SK-N-SH (cell line): ENCODE data around the gene GBX1. TPM values are rescaled to one million over a fixed set of nuclear protein-coding genes. Genes with fewer than 3 reads are reported as not detected.

ENCODE experiments used
- CTCF ChIA-PET: fragments of 300-600, 350-600 bp; formaldehyde crosslinking; extraction: SDS; loops from one replicate; lab custom pipeline; 2021; lab: Yijun Ruan, JAX
- POLR2A ChIA-PET: fragments of 350-600 bp; sonication (Branson Sonifier 250); formaldehyde crosslinking; extraction: SDS; loops from one replicate; lab custom pipeline; 2020; ENCODE audit warnings: antibody characterized with exemption, inconsistent platforms; lab: Yijun Ruan, JAX
- DNase-seq: peaks from one replicate; pipeline ENCODE4 v3.0.0; 2012
- H2AFZ ChIP-seq: fragments of 200-600 bp; sonication (generic); 2 replicates; pipeline ENCODE4 v1.8.1; 2016; ENCODE audit warnings: antibody characterized with exemption, mild to moderate bottlenecking, low read depth
- H3F3A ChIP-seq: fragments of 200-600 bp; sonication (generic); replicated peaks from 2 replicates; pipeline ENCODE3; 2016; ENCODE audit warnings: antibody characterized with exemption, mild to moderate bottlenecking; ENCODE audit not compliant: insufficient read depth
- H3K27ac ChIP-seq, 2 experiments: fragments of 200-500 bp in 1 of 2; fragments of 200-600 bp in 1 of 2; sonication (Bioruptor generic) in 1 of 2; sonication (generic), shearing (Covaris generic) in 1 of 2; 2 replicates each; pipeline versions ENCODE4 v1.5.1 to v1.6.1; 2014 to 2016; ENCODE audit warnings: low read depth in 2 of 2, inconsistent platforms in 1 of 2, low read length in 1 of 2, mild to moderate bottlenecking in 1 of 2, mixed read lengths in 1 of 2
- H3K27me3 ChIP-seq: fragments of 200-600 bp; sonication (generic), shearing (Covaris generic); 2 replicates; pipeline ENCODE4 v1.6.1; 2016; ENCODE audit warnings: mixed run types; ENCODE audit not compliant: insufficient read depth
- H3K36me3 ChIP-seq, 2 experiments: fragments of 200-500 bp in 1 of 2; fragments of 200-600 bp in 1 of 2; sonication (Bioruptor generic) in 1 of 2; sonication (generic) in 1 of 2; replicated peaks in 1 of 2; 2 replicates each; pipeline versions ENCODE3 to v1.5.1; 2014 to 2016; ENCODE audit warnings: low read length in 1 of 2, mild to moderate bottlenecking in 1 of 2; ENCODE audit not compliant: insufficient read depth in 2 of 2, control insufficient read depth in 1 of 2
- H3K4me1 ChIP-seq, 2 experiments: fragments of 200-500 bp in 1 of 2; fragments of 200-600 bp in 1 of 2; sonication (Bioruptor generic) in 1 of 2; sonication (generic), shearing (Covaris generic) in 1 of 2; 2 replicates each; pipeline versions ENCODE4 v1.5.1 to v1.6.1; 2014 to 2016; ENCODE audit warnings: low read depth in 1 of 2, low read length in 1 of 2, mixed run types in 1 of 2; ENCODE audit not compliant: insufficient read depth in 2 of 2, control insufficient read depth in 1 of 2
- H3K4me2 ChIP-seq: fragments of 200-600 bp; sonication (generic), shearing (Covaris generic); 2 replicates; pipeline ENCODE4 v1.6.1; 2017; ENCODE audit warnings: mixed run types
- H3K4me3 ChIP-seq, 2 experiments: fragments of 200-500 bp in 1 of 2; fragments of 200-600 bp in 1 of 2; sonication (Bioruptor generic) in 1 of 2; sonication (generic), shearing (Covaris generic) in 1 of 2; 2 replicates each; pipeline versions ENCODE4 v1.5.1 to v1.8.1; 2014 to 2016; ENCODE audit warnings: low read depth in 2 of 2, inconsistent platforms in 1 of 2, low read length in 1 of 2, mild to moderate bottlenecking in 1 of 2, mixed read lengths in 1 of 2, moderate library complexity in 1 of 2
- H3K79me2 ChIP-seq: fragments of 200-600 bp; sonication (generic); 2 replicates; pipeline ENCODE4 v1.8.1; 2017; ENCODE audit warnings: mild to moderate bottlenecking; ENCODE audit not compliant: insufficient read depth
- H3K9ac ChIP-seq: fragments of 200-600 bp; sonication (generic); 2 replicates; pipeline ENCODE4 v1.6.1; 2017; ENCODE audit warnings: mixed run types
- H3K9me2 ChIP-seq: fragments of 200-600 bp; sonication (generic); 2 replicates; pipeline ENCODE4 v1.6.1; 2017; ENCODE audit warnings: mixed run types
- H3K9me3 ChIP-seq: fragments of 200-600 bp; sonication (generic); 2 replicates; pipeline ENCODE4 v1.6.1; 2017; ENCODE audit warnings: mixed run types, mild to moderate bottlenecking, moderate library complexity
- H4K20me1 ChIP-seq: fragments of 200-600 bp; sonication (generic); 2 replicates; pipeline ENCODE4 v1.6.1; 2017; ENCODE audit warnings: mild to moderate bottlenecking, mixed run types; ENCODE audit not compliant: insufficient read depth
- CHD2 ChIP-seq: fragments of 150-350 bp; IDR thresholded peaks from 2 replicates; pipeline ENCODE4 v1.6.1; 2018; ENCODE audit warnings: low read length; ENCODE audit not compliant: partially characterized antibody
- CTCF ChIP-seq: fragments of 200-600 bp; sonication (generic); IDR thresholded peaks from 2 replicates; pipeline ENCODE4 v1.6.1; 2017; ENCODE audit warnings: antibody characterized with exemption, mild to moderate bottlenecking, moderate library complexity
- FOSL2 ChIP-seq: IDR thresholded peaks from 2 replicates; pipeline ENCODE4 v1.4.0; 2012; ENCODE audit warnings: low read depth, mild to moderate bottlenecking, moderate library complexity, borderline replicate concordance
- GATA2 ChIP-seq: sonication (generic); formaldehyde crosslinking; IDR thresholded peaks from 2 replicates; pipeline ENCODE4 v1.5.0; 2020; ENCODE audit warnings: mild to moderate bottlenecking, missing genetic modification reagents
- IRF3 ChIP-seq: fragments of 150-350 bp; IDR thresholded peaks from 2 replicates; pipeline ENCODE4 v1.6.1; 2016; ENCODE audit warnings: mild to moderate bottlenecking, low read depth, low read length
- MEF2A ChIP-seq: IDR thresholded peaks from 2 replicates; pipeline ENCODE4 v1.4.0; 2012; ENCODE audit warnings: low read depth, borderline replicate concordance
- MXI1 ChIP-seq: IDR thresholded peaks from 2 replicates; pipeline ENCODE4 v1.6.1; 2012; ENCODE audit warnings: mild to moderate bottlenecking, low read depth, low read length, improper control_type of control experiment
- NRF1 ChIP-seq: IDR thresholded peaks from 2 replicates; pipeline ENCODE4 v1.6.1; 2012; ENCODE audit warnings: low read depth, mild to moderate bottlenecking, low read length
- RCOR1 ChIP-seq: fragments of 150-350 bp; IDR thresholded peaks from 2 replicates; pipeline ENCODE4 v1.6.1; 2017; ENCODE audit warnings: antibody characterized with exemption, low read length
- SMC3 ChIP-seq: IDR thresholded peaks from 2 replicates; pipeline ENCODE4 v1.6.1; 2012; ENCODE audit warnings: low read depth, low read length, improper control_type of control experiment
- USF1 ChIP-seq: IDR thresholded peaks from 2 replicates; pipeline ENCODE4 v1.4.0; 2012; ENCODE audit warnings: low read depth, borderline replicate concordance
- ZBTB33 ChIP-seq: IDR thresholded peaks from 2 replicates; pipeline ENCODE4 v1.4.0; 2012; ENCODE audit warnings: low read depth, borderline replicate concordance
- WGBS: methylation state at CpG from one replicate; pipeline ENCODE4 v1.1.6; 2017; ENCODE audit warnings: low lambda C conversion rate; 5-methylcytosine and 5-hydroxymethylcytosine counted together
- polyA plus RNA-seq, 3 experiments: library from polyadenylated mRNA; depleted of rRNA; stranded (reverse); fragments of >200 nt; gene quantifications; 2 replicates each; pipeline ENCODE4 v1.2.3, GENCODE V29; 2012

GBX1 gene
- polyA plus RNA-seq, 1 of the 3 experiments (the other 2 are of a cell fraction): not detected

GRCh38 chr7:151215396-151215795 lies 47.9 kb upstream of the GBX1 start:
- ChIA-PET POLR2A (no interaction called here), CTCF (interaction anchor here (1.4 kb wide), 1 partner anchor 58 kb away, joined by 3 read pairs; no protein-coding TSS in a partner anchor)
- Histone ChIP-seq H3K4me3 (no peak overlapping the region), H3K9ac (no peak overlapping the region), H3K36me3 (peaks cover 54 to 66% of the 10 kb centered on the region in 2 experiments), H3K4me1 (no peaks in the 10 kb centered on the region), H2AFZ (no peak overlapping the region), H4K20me1 (0 out of 2 replicates have a peak, but pooled peaks cover 9% of the 10 kb centered on the region), H3K9me2 (no peaks in the 10 kb centered on the region), H3K4me2 (no peak overlapping the region), H3F3A (no peaks in the 10 kb centered on the region), H3K79me2 (no peaks in the 10 kb centered on the region), H3K9me3 (no peaks in the 10 kb centered on the region), H3K27ac (no peak overlapping the region), H3K27me3 (no peaks in the 10 kb centered on the region)
- DNase-seq: no peak
- WGBS: 95% methylated on average over 5 of the region's 5 CpGs
- no peak for TF ChIP-seq NRF1
- TF ChIP-seq CTCF: no peak
- no peak for TF ChIP-seq GATA2
- TF ChIP-seq SMC3: no peak
- TF ChIP-seq RCOR1: no peak
- no peak for TF ChIP-seq FOSL2
- TF ChIP-seq MXI1: no peak
- TF ChIP-seq ZBTB33: no peak
- TF ChIP-seq CHD2: no peak
- TF ChIP-seq IRF3: no peak
- no peak for TF ChIP-seq USF1
- no peak for TF ChIP-seq MEF2A
